Omental fat pad (tissue), 4 donors: ENCODE data around the gene TYW1B. TPM values are rescaled to one million over a fixed set of nuclear protein-coding genes. Genes with fewer than 3 reads are reported as not detected.
"Not testable (repeated sequence)": the region's sequence is repeated elsewhere in the genome, so short reads cannot be mapped to it uniquely, and the experiment has no call there.

Experiments
- ATAC-seq: fragments of 150-250 bp; one replicate; pipeline ENCODE4 v1.9.1; 2016; ENCODE audit warnings: mild to moderate bottlenecking, moderate library complexity; ENCODE audit not compliant: low FRiP score
- DNase-seq: peaks from one replicate; pipeline ENCODE4 v3.0.0-alpha.2; 2019; ENCODE audit warnings: low spot score
- total RNA-seq, 4 donors: library from RNA; depleted of rRNA; stranded (reverse); fragments of >200 nt; gene quantifications; one replicate each; pipeline ENCODE4 v1.1.0, GENCODE V29; 2016
- TF ChIP-seq, protein P1 (sequence below), 3 donors: fragments of 450-650 bp; IDR thresholded peaks; one replicate each; pipeline ENCODE4 v1.5.1; 2016 to 2017; ENCODE audit warnings: antibody characterized with exemption in 3 of 3, mild to moderate bottlenecking in 3 of 3, moderate library complexity in 2 of 3

Gene TYW1B
- total RNA-seq, 4 donors from 2014 or later: 1.9 to 5.8 (median 3.1) TPM

- not testable (repeated sequence) for ATAC-seq, DNase-seq
These were observed 146.8 kb downstream of the TYW1B start for GRCh38 chr7:72681211-72681610.

DNA sequence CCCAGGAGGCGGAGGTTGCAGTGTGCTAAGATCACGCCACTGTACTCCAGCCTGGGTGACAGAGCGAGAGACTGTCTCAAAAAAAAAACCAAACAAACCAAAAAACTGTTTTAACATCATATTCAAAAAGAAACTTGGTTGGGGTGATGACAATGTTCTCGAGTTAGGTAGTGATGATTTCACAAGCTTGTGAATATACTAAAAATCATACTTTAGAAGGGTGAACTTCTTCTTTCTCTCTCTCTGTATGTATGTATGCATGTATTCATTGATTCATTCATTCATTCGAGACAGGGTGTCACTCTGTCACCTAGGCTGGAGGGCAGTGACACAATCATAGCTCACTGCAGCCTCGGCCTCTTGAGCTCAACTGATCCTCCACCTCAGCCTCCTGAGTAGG is 151.1 kb downstream of the TYW1B start:
- not testable (repeated sequence) for ATAC-seq, DNase-seq

DNA sequence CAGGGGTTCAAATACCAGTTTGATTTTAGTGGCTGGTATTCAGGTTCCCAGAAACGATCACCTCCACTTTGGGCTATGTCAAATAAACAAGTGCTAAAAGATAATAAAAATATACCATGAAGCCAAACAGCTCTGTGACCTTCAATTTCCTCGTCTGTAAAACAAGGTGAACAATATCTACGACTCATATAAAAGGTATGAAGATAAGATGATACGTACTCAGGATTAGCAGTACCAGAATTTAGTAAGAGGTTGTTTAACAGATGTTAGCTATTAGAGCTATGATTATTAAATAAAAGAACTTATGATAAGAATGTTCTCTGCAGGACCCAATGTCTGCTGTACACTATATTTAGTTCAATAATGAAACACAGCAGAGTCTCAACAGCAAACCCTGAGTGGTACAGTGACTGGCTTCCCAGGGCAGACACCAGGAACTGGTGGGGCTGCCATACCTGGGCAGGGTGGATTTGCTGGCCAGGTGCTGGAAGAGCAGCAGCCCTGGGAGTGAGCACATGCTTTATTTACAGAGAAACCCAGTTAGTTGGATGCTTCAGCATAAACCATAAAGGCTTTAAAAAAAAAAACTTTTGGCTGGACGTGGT is 151.8 kb downstream of the TYW1B start:
- ATAC-seq, DNase-seq: not testable (repeated sequence)

- not testable (repeated sequence) for DNase-seq, ATAC-seq
These were observed 152.3 kb downstream of the TYW1B start for GRCh38 chr7:72675686-72676085.

- DNase-seq (no peak), ATAC-seq (no peak)
- TF ChIP-seq, protein P1, sequence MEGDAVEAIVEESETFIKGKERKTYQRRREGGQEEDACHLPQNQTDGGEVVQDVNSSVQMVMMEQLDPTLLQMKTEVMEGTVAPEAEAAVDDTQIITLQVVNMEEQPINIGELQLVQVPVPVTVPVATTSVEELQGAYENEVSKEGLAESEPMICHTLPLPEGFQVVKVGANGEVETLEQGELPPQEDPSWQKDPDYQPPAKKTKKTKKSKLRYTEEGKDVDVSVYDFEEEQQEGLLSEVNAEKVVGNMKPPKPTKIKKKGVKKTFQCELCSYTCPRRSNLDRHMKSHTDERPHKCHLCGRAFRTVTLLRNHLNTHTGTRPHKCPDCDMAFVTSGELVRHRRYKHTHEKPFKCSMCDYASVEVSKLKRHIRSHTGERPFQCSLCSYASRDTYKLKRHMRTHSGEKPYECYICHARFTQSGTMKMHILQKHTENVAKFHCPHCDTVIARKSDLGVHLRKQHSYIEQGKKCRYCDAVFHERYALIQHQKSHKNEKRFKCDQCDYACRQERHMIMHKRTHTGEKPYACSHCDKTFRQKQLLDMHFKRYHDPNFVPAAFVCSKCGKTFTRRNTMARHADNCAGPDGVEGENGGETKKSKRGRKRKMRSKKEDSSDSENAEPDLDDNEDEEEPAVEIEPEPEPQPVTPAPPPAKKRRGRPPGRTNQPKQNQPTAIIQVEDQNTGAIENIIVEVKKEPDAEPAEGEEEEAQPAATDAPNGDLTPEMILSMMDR (IDR thresholded peaks at IDR 0.05): no peak
These were observed 153.6 kb downstream of the TYW1B start for GRCh38 chr7:72674394-72674793.

GRCh38 chr7:72670850-72671249 is 157.2 kb downstream of the TYW1B start:
- not testable (repeated sequence) for DNase-seq, ATAC-seq

GRCh38 chr7:72668435-72668834 is 159.6 kb downstream of the TYW1B start:
- not testable (repeated sequence) for ATAC-seq, DNase-seq

DNA sequence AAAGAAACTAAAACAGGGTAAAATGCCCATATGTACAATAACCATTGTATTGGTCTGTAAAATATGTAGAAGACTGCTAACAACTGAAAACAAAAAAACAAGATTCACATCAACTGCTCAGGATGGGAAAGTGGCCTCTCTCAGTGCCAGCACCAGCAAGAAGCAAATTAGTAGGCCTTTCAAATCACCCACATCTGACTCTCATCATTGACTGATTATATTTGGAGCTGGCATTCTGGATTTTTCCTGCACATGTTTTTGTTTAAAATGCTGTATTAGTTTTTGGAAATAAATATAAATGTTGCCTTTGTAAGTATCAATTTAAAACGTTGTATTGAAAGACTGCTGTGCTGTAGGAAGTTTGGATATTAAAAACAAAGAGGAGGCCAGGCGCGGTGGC is 161.0 kb downstream of the TYW1B start:
- not testable (repeated sequence) for ATAC-seq

GRCh38 chr7:72648574-72648973 is 179.4 kb downstream of the TYW1B start:
- ATAC-seq, DNase-seq: not testable (repeated sequence)

More for the DNA sequence above, 161.0 kb downstream of the TYW1B start:
- not testable (repeated sequence) for DNase-seq

DNA sequence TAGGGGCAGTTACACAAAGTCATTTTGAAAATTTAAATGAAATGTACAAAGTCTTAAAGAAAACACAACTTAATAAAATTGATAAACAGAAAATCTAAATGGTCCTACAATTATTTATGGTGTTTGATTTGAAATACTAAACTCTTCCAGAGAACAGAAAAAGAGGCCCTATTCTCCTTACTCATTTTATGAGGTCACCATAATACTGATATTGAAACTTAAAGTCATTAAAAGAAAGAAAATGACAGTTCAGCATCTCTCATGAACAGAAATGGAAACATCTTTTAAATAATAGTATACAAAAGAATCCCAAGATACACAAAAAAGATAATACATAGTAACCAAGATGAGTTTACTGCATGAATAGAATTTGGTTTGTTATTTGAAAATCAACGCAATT is 184.3 kb downstream of the TYW1B start:
- not testable (repeated sequence) for DNase-seq, ATAC-seq

- ATAC-seq: not testable (repeated sequence)
These were observed 186.3 kb downstream of the TYW1B start for GRCh38 chr7:72641485-72642248.

DNA sequence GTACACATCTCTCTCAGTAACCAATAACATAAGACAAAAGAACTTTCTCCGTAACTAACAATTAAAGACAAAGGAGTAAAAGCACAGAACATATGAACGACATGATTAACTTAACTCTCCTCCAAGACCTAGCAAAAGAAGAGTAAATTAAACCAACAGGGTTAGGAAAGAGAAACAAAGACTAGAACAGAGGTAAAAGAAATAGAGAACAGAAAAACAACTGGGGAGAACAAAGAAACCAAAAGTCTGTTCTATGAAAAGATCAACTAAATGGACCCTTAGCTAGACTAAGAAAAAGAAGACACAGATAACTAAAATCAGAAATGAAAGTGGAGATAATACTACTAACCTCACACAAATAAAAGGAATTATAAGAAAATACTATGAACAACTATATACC is 187.3 kb downstream of the TYW1B start:
- not testable (repeated sequence) for ATAC-seq

More at GRCh38 chr7:72641485-72642248, 186.3 kb downstream of the TYW1B start:
- not testable (repeated sequence) for DNase-seq

GRCh38 chr7:72635273-72635908 is 192.6 kb downstream of the TYW1B start:
- ATAC-seq, DNase-seq: not testable (repeated sequence)

More for the DNA sequence above, 187.3 kb downstream of the TYW1B start:
- not testable (repeated sequence) for DNase-seq

DNA sequence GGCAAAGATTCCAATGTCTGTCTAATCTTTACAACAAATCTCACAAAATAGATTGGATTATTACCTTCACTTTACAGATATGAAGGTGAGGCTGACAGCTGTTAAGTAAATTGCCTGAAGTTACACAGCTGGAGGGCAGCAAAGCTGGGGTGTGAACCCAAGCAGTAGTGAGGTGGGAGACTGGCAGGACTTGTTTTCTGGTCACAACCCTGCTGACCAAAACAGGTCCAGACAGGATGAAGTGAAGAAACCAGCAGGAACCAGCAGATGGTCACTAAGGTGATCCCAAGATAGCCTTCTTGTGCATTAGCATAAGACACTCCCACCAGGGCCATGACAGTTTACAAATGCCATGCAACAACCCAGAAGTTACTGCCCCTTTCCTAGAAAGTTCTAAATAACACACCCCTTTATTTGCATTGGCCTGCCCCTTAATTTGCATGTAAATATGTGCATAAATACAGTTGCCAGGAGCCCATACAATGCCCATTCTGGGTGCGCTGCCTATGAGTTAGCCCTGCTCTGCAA is 195.2 kb downstream of the TYW1B start:
- ATAC-seq, DNase-seq: not testable (repeated sequence)

DNA sequence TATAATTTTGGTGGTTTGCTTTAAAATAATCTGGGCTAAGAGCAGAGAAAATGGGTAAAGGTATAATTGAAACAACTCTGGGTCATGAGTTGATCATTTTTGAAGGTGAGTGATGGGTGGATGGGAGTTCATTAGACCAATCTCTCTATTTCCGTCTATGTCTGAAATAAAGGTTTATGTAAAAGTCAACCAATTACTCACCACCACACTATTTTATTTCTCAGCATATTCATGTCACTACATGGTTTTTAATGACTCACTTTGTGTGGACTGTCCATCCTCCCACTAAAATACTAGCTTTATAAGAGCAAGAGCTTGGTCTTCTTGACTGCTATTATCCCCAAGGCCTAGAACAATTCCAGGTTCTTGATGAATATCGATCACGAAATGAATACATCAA is 199.6 kb downstream of the TYW1B start:
- not testable (repeated sequence) for DNase-seq

DNA sequence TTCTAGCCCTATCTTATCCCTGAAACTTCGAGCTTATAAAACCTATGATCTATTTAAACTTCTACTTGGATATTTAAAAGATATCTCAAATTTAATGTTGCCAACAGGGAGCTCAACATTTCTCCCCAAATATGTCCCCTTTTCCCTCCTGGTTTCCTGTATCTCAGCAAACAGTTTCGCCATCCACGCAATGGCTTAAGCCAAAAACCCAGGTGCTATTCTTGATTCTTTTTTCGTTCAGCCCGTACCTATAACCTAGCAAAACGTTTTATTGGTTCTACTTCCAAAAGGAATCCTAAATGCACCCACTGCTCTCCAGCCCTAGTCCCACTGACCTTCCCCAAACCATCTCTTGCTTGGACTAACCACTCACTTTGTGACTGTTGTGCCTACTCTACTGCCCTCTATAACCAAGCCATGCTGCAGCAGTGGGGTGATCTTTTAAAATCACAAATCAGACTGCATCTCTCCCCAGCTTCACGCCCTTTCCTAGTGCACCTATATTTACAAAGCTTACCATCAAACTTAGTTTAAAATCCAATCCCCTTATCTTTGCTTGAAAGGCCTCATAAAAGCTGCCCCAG is 201.5 kb downstream of the TYW1B start:
- not testable (repeated sequence) for DNase-seq, ATAC-seq

More for the DNA sequence above, 199.6 kb downstream of the TYW1B start:
- not testable (repeated sequence) for ATAC-seq

- not testable (repeated sequence) for DNase-seq
- peak; percentile 59 for ATAC-seq
These were observed 202.1 kb downstream of the TYW1B start for GRCh38 chr7:72625721-72626423.
